Activated T-cell treated with anti-CD3 and anti-CD28 coated beads, Interleukin-2, amount 50 U/mL, for 24 hours (primary cell): Measurements from ENCODE around the gene DYNLT1.
"Not testable (repeated sequence)": the region's sequence is repeated elsewhere in the genome, so short reads cannot be mapped to it uniquely, and the experiment has no call there.

Source experiments
- DNase-seq: peaks from one replicate; pipeline ENCODE4 v3.0.0-alpha.2; 2020
- H3K27ac Mint-ChIP-seq: 2 replicates; pipeline ENCODE4 v1.8.0; 2020; ENCODE audit warnings: mild to moderate bottlenecking, mixed read lengths
- H3K27me3 Mint-ChIP-seq: 2 replicates; pipeline ENCODE4 v1.8.0; 2020; ENCODE audit warnings: mixed read lengths
- H3K36me3 Mint-ChIP-seq: 2 replicates; pipeline ENCODE4 v1.8.0; 2020; ENCODE audit warnings: low read depth, mixed read lengths
- H3K4me1 Mint-ChIP-seq: 2 replicates; pipeline ENCODE4 v1.8.0; 2020; ENCODE audit warnings: low read depth, mixed read lengths
- H3K4me3 Mint-ChIP-seq: 2 replicates; pipeline ENCODE4 v1.8.0; 2020; ENCODE audit warnings: mild to moderate bottlenecking, moderate library complexity, mixed read lengths
- H3K9me3 Mint-ChIP-seq: 2 replicates; pipeline ENCODE4 v1.8.0; 2020; ENCODE audit warnings: mixed read lengths

Gene DYNLT1

GRCh38 chr6:158638324-158638854, 6.2 kb downstream of the DYNLT1 start:
- Mint-ChIP-seq H3K4me3 (no peak overlapping the region), H3K36me3 (peaks cover 93% of the 10 kb centered on the region), H3K9me3 (no peaks in the 10 kb centered on the region), H3K27me3 (no peaks in the 10 kb centered on the region), H3K27ac (peak overlapping the region; percentile 86), H3K4me1 (peaks cover 81% of the 10 kb centered on the region)
- DNase-seq = peak; percentile 22

- Mint-ChIP-seq H3K4me3 (no peak overlapping the region), H3K4me1 (peaks cover 77% of the 10 kb centered on the region), H3K27me3 (no peaks in the 10 kb centered on the region), H3K9me3 (no peaks in the 10 kb centered on the region), H3K36me3 (peaks cover 93% of the 10 kb centered on the region), H3K27ac (peak overlapping the region; percentile 87)
- DNase-seq = peak; percentile 20
Observed at GRCh38 chr6:158636778-158637177, 7.8 kb downstream of the DYNLT1 start.

- H3K27ac Mint-ChIP-seq = peak overlapping the region; percentile 76
- peak; percentile 20 for DNase-seq
- peaks cover 80% of the 10 kb centered on the region for H3K4me1 Mint-ChIP-seq
- no peaks in the 10 kb centered on the region for H3K27me3 Mint-ChIP-seq
- peaks cover 95% of the 10 kb centered on the region for H3K36me3 Mint-ChIP-seq
- H3K9me3 Mint-ChIP-seq = no peaks in the 10 kb centered on the region
- H3K4me3 Mint-ChIP-seq = no peak overlapping the region
Observed at GRCh38 chr6:158635427-158636073, 9.0 kb downstream of the DYNLT1 start.

DNA sequence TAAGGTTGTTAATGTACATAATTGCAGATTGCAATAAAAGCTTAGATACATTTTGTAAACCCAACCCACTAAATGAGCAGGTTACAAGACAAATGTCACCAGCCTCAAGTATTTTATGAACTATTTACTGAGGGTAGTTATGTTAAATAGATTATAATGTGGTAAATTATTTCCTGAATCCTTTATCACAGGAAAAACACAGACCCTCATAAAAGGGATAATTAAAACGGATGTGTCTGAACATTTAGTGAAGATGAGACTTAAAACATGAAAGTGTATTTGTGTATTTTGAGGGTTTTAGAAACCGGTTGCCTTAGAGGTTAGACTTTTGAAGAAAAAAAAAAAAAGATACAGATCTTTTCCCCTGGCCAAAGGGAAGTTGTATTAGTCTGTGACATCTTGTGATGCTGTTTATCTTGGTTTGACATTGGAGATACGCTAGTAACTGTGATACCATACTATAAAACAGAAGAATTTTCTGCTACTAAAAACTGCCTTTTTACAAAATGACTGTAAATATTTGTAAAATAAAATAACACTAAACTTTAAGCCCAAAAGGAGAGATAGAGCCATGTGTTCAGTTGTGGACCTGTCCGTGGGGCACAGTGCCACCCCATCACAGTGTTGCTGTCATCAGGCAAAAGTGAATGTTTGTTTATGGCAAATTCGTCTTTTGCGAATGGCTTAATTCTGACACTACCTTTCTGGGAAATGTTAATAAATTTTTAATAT, 9.7 kb downstream of the DYNLT1 start:
- H3K36me3 Mint-ChIP-seq = peaks cover 95% of the 10 kb centered on the region
- no peaks in the 10 kb centered on the region for H3K9me3 Mint-ChIP-seq
- H3K27me3 Mint-ChIP-seq = no peaks in the 10 kb centered on the region
- peak; percentile 17 for DNase-seq
- H3K27ac Mint-ChIP-seq = peak overlapping the region; percentile 76
- no peak overlapping the region for H3K4me3 Mint-ChIP-seq
- H3K4me1 Mint-ChIP-seq = peaks cover 78% of the 10 kb centered on the region

DNA sequence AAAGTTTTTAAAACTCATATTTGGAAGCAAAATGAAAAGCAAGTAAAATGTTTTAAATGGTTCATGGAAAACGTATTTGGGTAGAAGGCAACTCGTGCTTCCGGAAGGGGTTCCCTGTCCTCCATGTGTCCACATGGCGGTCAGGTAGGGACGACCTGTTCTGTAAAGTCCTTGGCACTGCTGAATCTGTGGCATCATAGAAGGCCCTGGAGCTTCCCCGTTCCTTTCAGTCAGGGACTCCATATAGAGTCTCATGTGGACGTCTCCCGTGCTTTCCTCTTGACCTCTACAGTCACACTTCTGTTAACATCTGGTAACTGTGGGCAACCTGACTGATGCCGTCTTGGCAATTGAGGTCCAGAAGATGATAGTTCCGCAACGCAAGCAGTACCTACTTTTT, 11.4 kb downstream of the DYNLT1 start:
- peaks cover 72% of the 10 kb centered on the region for H3K4me1 Mint-ChIP-seq
- no peaks in the 10 kb centered on the region for H3K27me3 Mint-ChIP-seq
- H3K36me3 Mint-ChIP-seq = peaks cover 94% of the 10 kb centered on the region
- peak; percentile 26 for DNase-seq
- no peaks in the 10 kb centered on the region for H3K9me3 Mint-ChIP-seq
- H3K4me3 Mint-ChIP-seq = no peak overlapping the region
- peak overlapping the region; percentile 84 for H3K27ac Mint-ChIP-seq

GRCh38 chr6:158632538-158633119, 11.9 kb downstream of the DYNLT1 start:
- Mint-ChIP-seq H3K36me3 (peaks cover 98% of the 10 kb centered on the region), H3K27ac (peak overlapping the region; percentile 84), H3K4me1 (peaks cover 76% of the 10 kb centered on the region)
- DNase-seq = peak; percentile 14
- not testable (repeated sequence) for H3K27me3 Mint-ChIP-seq, H3K9me3 Mint-ChIP-seq, H3K4me3 Mint-ChIP-seq

GRCh38 chr6:158631678-158632537, 12.6 kb downstream of the DYNLT1 start:
- H3K9me3 Mint-ChIP-seq = no peaks in the 10 kb centered on the region
- H3K36me3 Mint-ChIP-seq = peaks cover 98% of the 10 kb centered on the region
- H3K27ac Mint-ChIP-seq = peak overlapping the region; percentile 84

GRCh38 chr6:158630938-158631616, 13.5 kb downstream of the DYNLT1 start:
- Mint-ChIP-seq H3K9me3 (no peaks in the 10 kb centered on the region), H3K4me3 (no peak overlapping the region), H3K27ac (peak overlapping the region; percentile 84), H3K4me1 (peaks cover 69% of the 10 kb centered on the region), H3K36me3 (peaks cover 98% of the 10 kb centered on the region), H3K27me3 (no peaks in the 10 kb centered on the region)
- DNase-seq = peak; percentile 31

More at GRCh38 chr6:158631678-158632537, 12.6 kb downstream of the DYNLT1 start:
- H3K27me3 Mint-ChIP-seq = no peaks in the 10 kb centered on the region
- peak; percentile 20 for DNase-seq
- peaks cover 75% of the 10 kb centered on the region for H3K4me1 Mint-ChIP-seq
- H3K4me3 Mint-ChIP-seq = no peak overlapping the region

DNA sequence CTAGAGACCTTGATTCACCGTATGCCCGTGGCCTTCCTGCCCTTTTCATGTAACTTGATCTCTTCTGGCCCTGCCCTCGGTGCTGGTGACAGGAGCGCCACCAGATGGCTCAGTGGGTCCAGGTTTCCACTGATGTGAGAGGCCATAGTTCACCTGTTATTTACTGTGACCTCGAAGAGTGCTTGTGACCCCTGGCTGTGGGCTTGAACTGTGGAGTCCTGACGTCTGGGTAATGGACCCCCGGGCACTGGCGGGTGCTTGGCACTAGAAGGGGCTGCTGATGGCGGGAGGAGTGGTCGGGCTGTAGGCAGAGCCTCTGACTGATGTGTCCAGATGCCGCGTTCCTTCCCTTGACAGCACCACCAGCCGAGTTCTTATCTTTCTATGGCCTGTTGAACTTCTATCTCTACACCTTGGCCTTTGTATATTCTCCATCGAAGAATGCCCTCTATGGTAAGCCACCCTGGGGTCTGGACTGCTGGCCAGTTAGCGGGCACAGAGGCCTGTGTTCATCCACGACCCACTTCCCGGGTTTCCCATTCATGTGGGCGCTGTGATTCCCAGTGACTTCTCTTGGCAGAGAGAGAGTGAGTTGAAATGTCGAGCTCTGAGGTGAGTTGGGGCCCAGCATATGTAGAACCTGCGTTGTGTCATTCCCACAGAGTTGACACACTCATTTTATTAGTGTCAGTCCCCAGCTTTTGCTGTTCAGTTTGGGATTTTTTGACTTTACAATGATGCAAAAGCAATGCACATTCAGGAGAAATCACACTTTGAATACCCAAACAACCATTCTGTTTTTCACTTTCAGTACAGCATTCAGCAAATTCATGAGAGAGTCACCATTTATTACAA, 14.9 kb downstream of the DYNLT1 start:
- H3K9me3 Mint-ChIP-seq = no peaks in the 10 kb centered on the region
- peak; percentile 41 for DNase-seq

GRCh38 chr6:158628542-158628941, 16.0 kb downstream of the DYNLT1 start:
- DNase-seq = peak; percentile 26
- no peak overlapping the region for H3K4me3 Mint-ChIP-seq
- H3K4me1 Mint-ChIP-seq = peaks cover 53% of the 10 kb centered on the region
- no peaks in the 10 kb centered on the region for H3K9me3 Mint-ChIP-seq
- no peaks in the 10 kb centered on the region for H3K27me3 Mint-ChIP-seq
- peak overlapping the region; percentile 94 for H3K27ac Mint-ChIP-seq
- H3K36me3 Mint-ChIP-seq = peaks cover 98% of the 10 kb centered on the region

More for the DNA sequence above, 14.9 kb downstream of the DYNLT1 start:
- peak overlapping the region; percentile 36 for H3K4me3 Mint-ChIP-seq
- no peaks in the 10 kb centered on the region for H3K27me3 Mint-ChIP-seq
- H3K27ac Mint-ChIP-seq = peak overlapping the region; percentile 94
- peaks cover 58% of the 10 kb centered on the region for H3K4me1 Mint-ChIP-seq
- H3K36me3 Mint-ChIP-seq = peaks cover 98% of the 10 kb centered on the region

GRCh38 chr6:158627940-158628211, 16.7 kb downstream of the DYNLT1 start:
- Mint-ChIP-seq H3K27me3 (no peaks in the 10 kb centered on the region), H3K9me3 (no peaks in the 10 kb centered on the region), H3K4me3 (no peak overlapping the region), H3K4me1 (peaks cover 52% of the 10 kb centered on the region), H3K27ac (peak overlapping the region; percentile 73), H3K36me3 (peaks cover 97% of the 10 kb centered on the region)
- peak; percentile 22 for DNase-seq

DNA sequence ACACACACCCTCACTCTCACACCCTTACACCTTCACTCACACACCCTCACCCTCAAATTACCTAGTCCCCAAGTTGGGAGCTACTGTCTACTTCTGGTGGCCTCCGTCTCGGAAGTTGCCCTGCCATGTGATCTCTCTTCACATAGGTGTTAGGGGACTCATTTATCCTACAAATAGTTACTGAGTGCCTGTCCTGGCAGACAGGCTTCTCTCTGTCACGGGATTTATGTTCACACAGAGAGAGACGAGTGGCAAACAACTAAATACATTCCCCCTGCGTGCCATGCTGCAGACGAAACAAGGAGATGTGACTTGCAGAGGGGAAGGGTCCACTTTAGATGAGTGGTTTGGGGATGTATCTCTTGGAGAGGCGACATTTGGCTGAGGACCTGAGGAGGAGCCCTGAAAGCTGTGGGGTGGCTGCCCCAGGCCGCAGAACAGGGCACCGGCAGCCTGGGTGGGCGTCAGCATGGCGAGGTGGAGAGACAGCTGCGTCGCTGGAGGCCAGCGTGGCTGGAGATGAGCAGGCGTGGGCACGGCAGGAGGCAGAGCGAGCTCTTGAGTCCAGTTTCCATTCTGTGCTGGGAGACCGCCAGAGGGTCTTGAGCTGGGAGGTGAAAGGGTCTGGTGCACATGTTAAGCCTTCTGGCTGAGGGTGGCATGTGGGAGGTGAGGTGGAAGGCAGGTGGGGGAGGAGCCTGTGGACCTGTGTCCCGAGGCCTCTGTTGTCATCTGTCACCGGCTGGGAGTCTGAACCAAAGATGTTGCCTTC, 17.2 kb downstream of the DYNLT1 start:
- Mint-ChIP-seq H3K27me3 (no peaks in the 10 kb centered on the region), H3K9me3 (no peaks in the 10 kb centered on the region), H3K4me1 (peaks cover 56% of the 10 kb centered on the region), H3K4me3 (no peak overlapping the region), H3K27ac (peak overlapping the region; percentile 73), H3K36me3 (peaks cover 97% of the 10 kb centered on the region)
- no peak for DNase-seq
